Tibial nerve (tissue), 4 donors: ENCODE results near the gene TRPT1. TPM values are rescaled to one million over a fixed set of nuclear protein-coding genes. Genes with fewer than 3 reads are reported as not detected.

Experiments used
- DNase-seq, 2 donors: peaks; one replicate each; pipeline ENCODE4 v3.0.0-alpha.2; 2019; ENCODE audit warnings: low spot score in 2 of 2
- H3K27ac ChIP-seq, 4 donors: fragments of 200-600 bp; sonication (generic) in 3 of 4; one replicate each; pipeline ENCODE4 v1.5.1; 2017 to 2019; ENCODE audit warnings: mild to moderate bottlenecking in 1 of 4
- H3K27me3 ChIP-seq, 2 donors: fragments of 200-600 bp; sonication (generic) in 1 of 2; one replicate each; pipeline versions ENCODE4 v1.5.1 to v1.6.0; 2017 to 2019
- H3K36me3 ChIP-seq, 3 donors: fragments of 200-600 bp; sonication (generic); one replicate each; pipeline ENCODE4 v1.5.1; 2018 to 2019
- H3K4me1 ChIP-seq, 4 donors: fragments of 200-600 bp; sonication (generic) in 3 of 4; one replicate each; pipeline ENCODE4 v1.5.1; 2017 to 2019
- H3K4me3 ChIP-seq, 4 donors: fragments of 200-600 bp; sonication (generic) in 3 of 4; one replicate each; pipeline ENCODE4 v1.5.1; 2017 to 2019; ENCODE audit warnings: mild to moderate bottlenecking in 1 of 4, moderate library complexity in 1 of 4
- H3K9me3 ChIP-seq, 4 donors: fragments of 200-600 bp; sonication (generic) in 3 of 4; one replicate each; pipeline ENCODE4 v1.5.1; 2017 to 2019
- EP300 ChIP-seq, 2 donors: sonication (generic); formaldehyde crosslinking; IDR thresholded peaks; one replicate each; pipeline ENCODE4 v1.6.1; 2017; ENCODE audit warnings: antibody characterized with exemption in 2 of 2, mild to moderate bottlenecking in 1 of 2
- POLR2A ChIP-seq, 2 donors: fragments of 450-650 bp; IDR thresholded peaks; one replicate each; pipeline ENCODE4 v1.6.1; 2017; ENCODE audit warnings: antibody characterized with exemption in 2 of 2, mild to moderate bottlenecking in 2 of 2, moderate library complexity in 2 of 2
- WGBS, 2 donors: methylation state at CpG; one replicate each; pipeline ENCODE4 v1.1.5; 2018; 5-methylcytosine and 5-hydroxymethylcytosine counted together
- total RNA-seq, 4 donors: library from RNA; depleted of rRNA; stranded (reverse); fragments of >200 nt; gene quantifications; one replicate each; pipeline ENCODE4 v1.1.0, GENCODE V29; 2016
- TF ChIP-seq, protein P1 (sequence below), 5 experiments: fragments of 200-600 bp in 3 of 5; fragments of 450-650 bp in 2 of 5; sonication (generic) in 3 of 5; IDR thresholded peaks; one replicate each; pipeline ENCODE4 v1.5.1; 2016 to 2019; ENCODE audit warnings: antibody characterized with exemption in 5 of 5, mild to moderate bottlenecking in 3 of 5, moderate library complexity in 2 of 5

The TRPT1 gene
- total RNA-seq, 4 donors from 2014 or later, result 64.9 to 74.7 (median 68.7) TPM

DNA sequence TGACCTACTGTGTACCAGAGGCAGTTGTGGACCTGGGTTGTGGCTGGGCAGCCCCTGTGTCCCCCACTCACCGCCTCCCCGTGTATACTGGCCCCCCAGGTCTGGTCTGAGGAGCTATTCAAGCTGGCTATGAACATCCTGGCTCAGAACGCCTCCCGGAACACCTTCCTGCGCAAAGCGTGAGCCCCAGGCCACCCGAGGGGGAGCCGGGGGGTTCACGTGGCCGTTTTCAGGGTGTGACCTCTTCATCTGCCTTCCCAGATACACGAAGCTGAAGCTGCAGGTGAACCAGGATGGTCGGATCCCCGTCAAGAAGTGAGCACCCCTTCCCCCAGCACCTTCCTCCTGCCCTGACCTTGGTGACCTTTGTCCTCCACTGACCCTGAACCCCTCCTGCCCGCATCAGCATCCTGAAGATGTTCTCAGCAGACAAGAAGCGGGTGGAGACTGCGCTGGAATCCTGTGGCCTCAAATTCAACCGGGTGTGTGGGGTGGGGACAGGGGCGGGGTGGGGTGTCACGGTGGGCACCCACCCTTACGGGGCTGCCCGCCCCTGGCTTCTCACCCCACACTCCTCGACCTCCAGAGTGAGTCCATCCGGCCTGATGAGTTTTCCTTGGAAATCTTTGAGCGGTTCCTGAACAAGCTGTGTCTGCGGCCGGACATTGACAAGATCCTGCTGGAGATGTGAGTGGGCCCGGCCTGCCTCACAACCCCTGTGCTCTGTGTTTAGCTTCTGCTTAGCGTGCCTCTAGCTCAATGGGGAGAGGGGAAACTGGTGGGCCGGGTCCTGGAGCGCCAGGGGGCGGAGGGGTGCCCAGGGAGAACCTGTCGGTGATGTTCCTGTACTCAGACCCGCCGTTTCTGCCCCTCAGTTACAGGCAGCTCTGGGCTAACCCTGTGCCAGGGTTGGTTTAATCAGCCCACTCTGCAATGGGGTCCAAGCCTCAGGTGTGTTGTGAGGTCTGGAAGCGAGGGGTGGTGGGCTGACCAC lies 29.4 kb upstream of the TRPT1 start:
- Histone ChIP-seq H3K27ac (no peak overlapping the region), H3K27me3 (no peaks in the 10 kb centered on the region), H3K4me3 (no peak overlapping the region), H3K36me3 (peaks cover 0 to 61% (median 6%) of the 10 kb centered on the region in 3 donors), H3K4me1 (peaks cover 0 to 32% (median 20%) of the 10 kb centered on the region in 4 donors), H3K9me3 (no peaks in the 10 kb centered on the region)
- no peak for DNase-seq
- TF ChIP-seq POLR2A (IDR thresholded peaks at IDR 0.05) (no peak), EP300 (IDR thresholded peaks at IDR 0.05) (no peak)
- TF ChIP-seq, protein P1, sequence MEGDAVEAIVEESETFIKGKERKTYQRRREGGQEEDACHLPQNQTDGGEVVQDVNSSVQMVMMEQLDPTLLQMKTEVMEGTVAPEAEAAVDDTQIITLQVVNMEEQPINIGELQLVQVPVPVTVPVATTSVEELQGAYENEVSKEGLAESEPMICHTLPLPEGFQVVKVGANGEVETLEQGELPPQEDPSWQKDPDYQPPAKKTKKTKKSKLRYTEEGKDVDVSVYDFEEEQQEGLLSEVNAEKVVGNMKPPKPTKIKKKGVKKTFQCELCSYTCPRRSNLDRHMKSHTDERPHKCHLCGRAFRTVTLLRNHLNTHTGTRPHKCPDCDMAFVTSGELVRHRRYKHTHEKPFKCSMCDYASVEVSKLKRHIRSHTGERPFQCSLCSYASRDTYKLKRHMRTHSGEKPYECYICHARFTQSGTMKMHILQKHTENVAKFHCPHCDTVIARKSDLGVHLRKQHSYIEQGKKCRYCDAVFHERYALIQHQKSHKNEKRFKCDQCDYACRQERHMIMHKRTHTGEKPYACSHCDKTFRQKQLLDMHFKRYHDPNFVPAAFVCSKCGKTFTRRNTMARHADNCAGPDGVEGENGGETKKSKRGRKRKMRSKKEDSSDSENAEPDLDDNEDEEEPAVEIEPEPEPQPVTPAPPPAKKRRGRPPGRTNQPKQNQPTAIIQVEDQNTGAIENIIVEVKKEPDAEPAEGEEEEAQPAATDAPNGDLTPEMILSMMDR (IDR thresholded peaks at IDR 0.05), result no peak
- 84 to 91% methylated on average over 17 to 28 of the region's 35 CpGs for WGBS, 2 donors

- Histone ChIP-seq H3K4me1 (peaks cover 0 to 42% (median 21%) of the 10 kb centered on the region in 4 donors), H3K27ac (no peak overlapping the region), H3K9me3 (no peaks in the 10 kb centered on the region), H3K4me3 (no peak overlapping the region), H3K27me3 (no peaks in the 10 kb centered on the region), H3K36me3 (peaks cover 0 to 50% (median 6%) of the 10 kb centered on the region in 3 donors)
- 69 to 81% methylated on average over 4 to 7 of the region's 7 CpGs for WGBS, 2 donors
- no peak for DNase-seq
- TF ChIP-seq, protein P1 (IDR thresholded peaks at IDR 0.05), result no peak
- no peak for TF ChIP-seq EP300 (IDR thresholded peaks at IDR 0.05)
- no peak for TF ChIP-seq POLR2A (IDR thresholded peaks at IDR 0.05)
Observed at GRCh38 chr11:64254326-64254725, 28.3 kb upstream of the TRPT1 start.

GRCh38 chr11:64253481-64253880 lies 27.5 kb upstream of the TRPT1 start:
- H3K9me3 ChIP-seq, result no peaks in the 10 kb centered on the region
- H3K4me1 ChIP-seq, result peaks cover 0 to 50% (median 21%) of the 10 kb centered on the region in 4 donors
- H3K27ac ChIP-seq, result no peak overlapping the region
- TF ChIP-seq POLR2A (IDR thresholded peaks at IDR 0.05), result no peak
- no peak for TF ChIP-seq EP300 (IDR thresholded peaks at IDR 0.05)
- TF ChIP-seq, protein P1 (IDR thresholded peaks at IDR 0.05), result no peak
- H3K4me3 ChIP-seq, result no peak overlapping the region
- 32 to 43% methylated on average over 5 of the region's 5 CpGs for WGBS, 2 donors
- no peaks in the 10 kb centered on the region for H3K27me3 ChIP-seq
- no peak for DNase-seq
- peaks cover 0 to 41% (median 0%) of the 10 kb centered on the region in 3 donors for H3K36me3 ChIP-seq

DNA sequence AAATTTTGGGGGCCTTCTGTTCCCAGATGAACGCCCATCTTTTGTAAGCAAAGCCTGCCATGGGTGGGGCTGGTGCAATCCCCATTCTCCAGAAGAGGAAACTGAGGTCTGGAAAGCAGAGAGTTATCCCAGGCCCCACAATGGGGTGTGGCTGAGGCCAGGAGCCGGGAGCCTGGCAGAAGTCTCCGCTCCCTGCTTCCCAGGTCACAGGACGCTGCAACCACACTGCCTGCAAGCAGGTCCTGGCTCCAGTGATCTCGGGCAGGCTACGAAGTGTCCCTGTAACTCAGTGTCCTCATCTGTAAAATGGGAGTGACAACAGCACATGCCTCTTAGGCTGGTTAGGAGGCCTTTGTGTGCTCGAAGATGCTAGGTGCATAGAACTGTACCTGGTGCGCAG lies 27.1 kb upstream of the TRPT1 start:
- H3K27ac ChIP-seq, result peak overlapping the region in 2 of 4 donors; percentile 75 to 89
- H3K4me1 ChIP-seq, result peaks cover 0 to 55% (median 21%) of the 10 kb centered on the region in 4 donors
- H3K36me3 ChIP-seq, result peaks cover 0 to 37% (median 0%) of the 10 kb centered on the region in 3 donors
- DNase-seq, result no peak
- H3K4me3 ChIP-seq, result peak overlapping the region in 2 of 4 donors; percentile 61 to 96
- H3K9me3 ChIP-seq, result no peaks in the 10 kb centered on the region
- TF ChIP-seq, protein P1 (IDR thresholded peaks at IDR 0.05), result no peak
- TF ChIP-seq POLR2A (IDR thresholded peaks at IDR 0.05) (no peak), EP300 (IDR thresholded peaks at IDR 0.05) (no peak)
- no peaks in the 10 kb centered on the region for H3K27me3 ChIP-seq
- 72 to 78% methylated on average over 6 to 8 of the region's 8 CpGs for WGBS, 2 donors
